NCI-H510A treated with DMSO at 0.1 percent for 48 hours (cell line): ENCODE data around the gene ITPRIP.

Experiments used
- DNase-seq: peaks from one replicate; lab custom pipeline; 2025; lab: John Stamatoyannopoulos, UW

The ITPRIP gene

GRCh38 chr10:104325436-104326435, 12.5 kb downstream of the ITPRIP start:
- DNase-seq, result no peak

DNA sequence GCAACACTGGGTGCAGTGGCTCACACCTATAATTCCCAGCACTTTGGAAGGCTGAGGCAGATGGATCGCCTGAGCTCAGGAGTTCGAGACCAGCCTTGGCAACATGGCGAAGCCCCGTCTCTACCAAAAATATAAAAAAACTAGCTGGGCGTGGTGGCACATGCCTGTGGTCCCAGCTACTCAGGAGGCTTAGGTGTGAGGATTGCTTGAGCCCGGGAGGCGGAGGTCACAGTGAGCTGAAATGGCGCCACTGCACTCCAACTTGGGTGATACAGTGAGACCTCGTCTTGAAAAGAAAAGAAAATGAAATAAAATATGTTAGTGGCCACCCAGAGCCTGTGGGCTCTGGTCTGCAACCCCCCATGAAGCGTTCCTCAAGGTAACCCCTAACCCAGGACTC, 13.3 kb downstream of the ITPRIP start:
- no peak for DNase-seq

DNA sequence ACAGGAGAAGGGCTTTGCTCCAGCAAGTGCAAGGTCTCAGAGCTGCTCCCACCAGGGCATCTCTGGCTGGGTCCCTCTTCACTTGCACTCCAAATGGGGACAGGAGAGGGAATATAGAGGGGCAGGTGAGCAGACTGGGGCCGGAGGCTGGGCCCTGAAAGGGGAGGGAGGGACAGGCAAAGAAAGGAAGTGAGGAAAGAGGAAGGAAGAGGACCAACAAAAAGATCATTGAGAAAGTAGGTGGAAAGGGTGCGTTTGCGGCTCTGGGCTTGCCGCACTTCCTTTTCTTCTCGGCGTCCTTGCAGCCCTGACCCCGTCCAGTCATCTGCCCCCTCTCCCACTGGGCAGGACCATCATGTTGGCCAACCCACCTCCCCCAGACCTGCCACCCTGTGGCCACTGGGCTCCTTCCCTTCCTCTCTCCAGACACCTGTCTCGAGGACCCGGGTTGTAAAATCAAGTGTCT, 14.0 kb downstream of the ITPRIP start:
- no peak for DNase-seq

DNA sequence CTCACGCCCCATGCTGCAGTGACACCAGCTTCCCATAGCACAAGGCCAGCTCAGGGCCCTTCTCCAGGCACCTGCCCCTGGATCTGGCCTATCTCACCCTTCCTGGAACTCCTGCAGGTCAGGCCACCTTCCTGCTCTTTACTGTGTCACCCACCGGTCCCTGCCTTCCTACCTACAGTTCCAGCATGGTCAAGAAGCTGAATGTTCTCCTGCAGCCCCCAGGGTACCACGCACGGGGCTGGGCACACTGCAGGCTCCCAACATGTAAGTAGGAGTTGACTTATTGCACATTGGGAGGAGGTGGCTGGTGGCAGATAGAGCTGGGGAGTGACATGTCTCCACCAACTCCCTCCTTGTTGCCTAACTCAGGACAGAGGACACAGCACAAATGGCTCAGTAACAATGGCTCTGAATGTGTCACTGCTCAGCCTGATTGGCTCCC, 14.5 kb downstream of the ITPRIP start:
- no peak for DNase-seq

GRCh38 chr10:104323085-104323484, 15.2 kb downstream of the ITPRIP start:
- no peak for DNase-seq

DNA sequence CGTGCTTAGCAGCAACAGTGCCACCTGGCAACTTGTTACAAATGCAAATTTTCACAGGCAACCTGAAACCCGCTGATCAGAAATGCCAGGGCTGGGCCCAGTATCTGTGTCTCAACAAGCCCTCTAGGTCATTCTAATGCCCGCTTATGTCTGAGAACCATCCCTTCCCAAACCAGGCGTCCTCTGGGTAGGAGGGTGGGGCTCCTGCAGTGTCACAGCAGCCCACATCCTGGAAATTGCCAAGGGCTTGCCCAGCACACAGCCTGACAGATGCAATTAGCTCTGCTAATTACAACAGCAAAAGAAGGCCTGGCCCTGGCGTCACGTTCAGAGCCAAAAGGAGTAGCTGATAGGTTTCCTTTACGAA, 15.9 kb downstream of the ITPRIP start:
- peak; percentile 59 for DNase-seq

DNA sequence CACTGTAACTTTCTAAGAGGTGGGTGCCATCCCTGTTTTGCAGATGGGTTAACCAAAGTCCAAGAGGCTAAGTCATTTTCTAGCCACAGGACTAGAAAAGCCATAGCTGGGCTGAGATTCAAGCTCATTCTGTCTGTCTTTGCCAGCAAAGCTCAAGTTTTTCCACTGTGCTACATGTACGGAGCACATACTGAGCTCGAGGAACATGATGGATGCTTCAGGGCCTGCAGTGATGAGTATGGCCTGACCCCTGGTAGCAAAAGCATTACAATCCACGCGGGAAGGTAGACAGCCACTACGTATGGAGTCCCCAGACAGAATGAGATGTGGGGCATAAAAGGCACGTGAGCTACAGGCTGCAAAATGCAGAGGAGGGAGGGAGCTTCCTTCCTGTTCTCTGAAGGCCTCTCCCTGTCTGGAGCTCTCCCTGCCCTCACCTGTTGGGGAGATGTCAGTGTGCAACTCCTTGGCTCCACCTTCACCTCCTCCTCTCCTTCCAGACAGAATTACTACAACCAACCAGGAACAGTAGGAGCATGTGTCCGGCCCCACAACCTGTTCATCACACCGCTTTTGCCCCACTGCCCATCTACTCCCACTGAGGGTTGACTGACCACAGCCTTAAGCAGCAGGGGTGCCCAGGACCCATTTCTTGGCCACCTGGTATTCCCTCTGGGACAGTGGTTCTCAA, 16.4 kb downstream of the ITPRIP start:
- DNase-seq, result no peak

DNA sequence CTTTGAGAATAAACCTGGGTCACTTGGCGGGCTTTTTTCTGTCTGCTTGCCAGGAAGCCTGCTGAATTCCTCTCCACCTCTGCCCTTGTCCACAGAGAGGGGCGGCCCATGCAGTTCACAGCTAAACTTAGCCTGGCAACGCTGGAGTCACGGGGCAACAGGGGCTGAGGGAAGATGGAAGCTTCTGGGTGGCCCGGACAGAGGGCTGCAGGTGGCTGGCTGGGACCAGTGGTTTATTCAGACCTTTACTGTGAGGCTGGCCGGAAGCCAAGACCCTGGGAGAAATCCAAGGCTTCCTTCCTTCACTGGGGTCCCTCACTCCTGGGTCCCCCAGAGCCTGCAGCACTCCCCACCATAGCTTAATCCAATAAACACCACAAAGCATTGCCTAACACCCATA, 17.0 kb downstream of the ITPRIP start:
- DNase-seq, result no peak

- no peak for DNase-seq
Observed at GRCh38 chr10:104318810-104319741, 19.2 kb downstream of the ITPRIP start.

DNA sequence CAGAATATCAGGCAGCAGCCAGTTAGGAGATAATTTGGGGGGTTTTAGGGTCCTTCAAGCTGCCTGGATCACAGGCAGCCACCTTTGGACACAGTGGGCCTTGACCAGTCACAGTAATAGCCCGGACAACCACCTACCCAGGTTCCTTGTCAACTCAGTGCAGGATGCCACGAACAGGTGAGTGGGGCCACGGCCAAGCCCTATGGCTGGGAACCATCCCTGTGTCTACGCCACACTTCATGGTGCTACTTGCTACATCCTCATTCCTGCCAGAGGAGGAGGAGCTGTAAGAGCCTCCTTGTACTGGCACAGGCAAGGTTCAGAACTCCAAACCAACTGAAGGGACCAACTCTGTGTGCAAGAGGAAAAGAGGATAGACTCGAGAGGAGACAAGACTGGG, 19.9 kb downstream of the ITPRIP start:
- no peak for DNase-seq

- no peak for DNase-seq
Observed at GRCh38 chr10:104317726-104318299, 20.5 kb downstream of the ITPRIP start.

DNA sequence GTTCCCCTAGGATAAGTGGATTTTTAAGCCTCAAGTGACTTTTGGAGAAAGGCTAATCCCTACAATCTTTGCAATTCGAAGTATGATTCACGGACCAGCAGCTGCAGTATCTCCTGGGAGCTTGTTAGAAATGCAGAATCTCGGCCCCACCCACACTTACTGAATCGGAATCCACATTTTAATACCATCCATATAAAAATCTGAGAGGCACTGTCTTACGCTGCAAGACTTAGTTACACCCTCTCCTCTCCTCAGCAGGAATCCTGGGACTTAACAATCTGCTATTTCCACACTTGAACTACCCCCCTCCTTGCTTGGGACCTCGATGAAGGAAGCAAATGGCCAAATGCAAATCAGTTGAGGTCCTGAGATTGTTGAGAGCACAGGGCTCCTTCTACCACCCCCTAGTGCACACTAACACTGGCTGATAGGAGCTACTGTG, 21.0 kb downstream of the ITPRIP start:
- no peak for DNase-seq

- DNase-seq, result no peak
Observed at GRCh38 chr10:104316321-104317099, 21.8 kb downstream of the ITPRIP start.

- no peak for DNase-seq
Observed at GRCh38 chr10:104315486-104315921, 22.8 kb downstream of the ITPRIP start.

DNA sequence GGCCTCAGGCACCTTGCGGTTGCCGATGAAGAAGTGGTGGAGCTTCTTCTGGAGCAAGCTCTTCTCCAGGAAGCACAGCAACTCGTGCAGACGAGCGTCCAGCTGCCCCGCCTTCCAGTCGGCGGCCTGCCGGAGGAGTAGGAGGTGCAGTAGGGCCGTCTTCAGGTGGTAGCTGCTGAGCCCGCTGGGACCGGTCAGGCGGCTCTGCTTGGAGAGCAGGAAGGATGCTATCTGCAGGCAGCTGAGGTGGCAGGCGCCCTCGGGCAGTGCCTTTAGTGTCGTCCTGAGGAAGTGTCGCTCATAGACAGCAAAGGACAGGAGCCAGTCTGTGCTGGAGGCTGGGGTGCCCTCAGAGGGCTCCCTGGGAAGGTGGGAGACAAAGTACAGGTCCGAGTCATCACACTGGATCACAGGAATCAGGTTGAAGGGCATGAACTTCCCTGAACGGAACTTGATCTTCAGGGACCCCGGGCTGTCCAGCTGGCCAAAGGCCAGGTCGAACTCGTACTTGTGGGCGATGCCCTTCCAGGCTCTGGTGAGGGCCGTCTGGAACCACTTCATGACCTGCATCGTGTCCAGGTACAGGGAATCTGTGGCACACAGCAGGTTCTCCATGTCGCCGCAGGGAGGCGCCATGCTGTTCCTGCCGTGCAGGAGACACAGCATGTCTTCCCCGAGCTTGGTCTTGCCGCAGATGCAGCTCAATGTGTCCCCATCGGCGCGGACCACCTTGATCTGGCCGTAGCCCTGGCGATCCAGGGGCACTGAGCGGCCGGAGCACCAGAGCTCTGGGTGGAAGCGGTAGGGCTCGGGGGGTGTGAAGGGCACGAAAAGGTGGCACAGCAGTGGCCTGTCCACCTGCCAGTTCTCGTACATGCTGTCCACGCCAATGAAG, 23.4 kb downstream of the ITPRIP start:
- DNase-seq, result no peak

- no peak for DNase-seq
Observed at GRCh38 chr10:104311184-104311720, 27.0 kb downstream of the ITPRIP start.

DNA sequence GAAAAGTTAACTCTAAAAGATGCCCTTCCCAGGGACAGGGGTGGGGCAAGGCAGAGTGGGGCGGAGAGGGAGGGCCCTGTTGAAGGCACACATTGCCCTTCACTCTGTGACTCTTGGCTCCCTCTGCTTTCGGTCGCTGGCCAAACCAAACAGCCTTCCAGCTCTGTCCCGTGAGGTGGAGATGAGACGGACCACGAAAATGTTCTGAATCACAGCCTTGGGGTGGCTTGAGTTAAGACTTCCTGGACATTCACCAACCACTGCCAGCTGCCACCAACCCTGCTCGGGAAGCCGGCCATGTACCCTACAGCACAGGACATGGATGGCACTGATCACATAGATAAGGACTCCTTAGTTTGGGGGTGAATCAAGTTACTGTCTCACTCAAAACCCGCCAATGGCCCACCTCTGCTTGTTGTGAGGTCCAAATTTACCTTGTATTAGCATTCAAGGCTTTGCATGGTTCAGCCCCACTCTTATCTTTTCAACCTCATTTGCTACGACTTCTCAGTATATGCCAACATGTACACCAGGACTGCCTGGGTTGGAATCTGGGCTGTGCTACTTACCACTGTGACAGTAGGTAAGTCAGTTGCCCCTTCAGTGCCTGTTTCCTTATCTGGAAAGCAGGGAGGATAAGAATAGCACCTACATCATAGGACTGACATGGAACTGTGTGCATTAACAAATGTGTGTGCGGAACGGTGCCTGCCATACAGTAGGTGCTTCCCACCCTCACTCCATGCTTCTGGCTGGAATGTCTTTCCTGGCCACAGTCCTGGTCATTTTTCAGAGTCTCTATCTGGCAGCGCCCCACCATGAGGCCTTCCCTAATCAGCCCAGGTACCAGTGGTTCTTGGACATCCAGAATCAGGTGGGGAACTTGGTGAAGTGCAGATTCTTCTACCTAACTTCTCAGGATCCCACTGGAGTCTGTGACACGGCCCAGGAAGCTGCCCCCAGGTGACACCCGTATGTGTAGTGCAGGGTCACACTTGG, 28.0 kb downstream of the ITPRIP start:
- no peak for DNase-seq

DNA sequence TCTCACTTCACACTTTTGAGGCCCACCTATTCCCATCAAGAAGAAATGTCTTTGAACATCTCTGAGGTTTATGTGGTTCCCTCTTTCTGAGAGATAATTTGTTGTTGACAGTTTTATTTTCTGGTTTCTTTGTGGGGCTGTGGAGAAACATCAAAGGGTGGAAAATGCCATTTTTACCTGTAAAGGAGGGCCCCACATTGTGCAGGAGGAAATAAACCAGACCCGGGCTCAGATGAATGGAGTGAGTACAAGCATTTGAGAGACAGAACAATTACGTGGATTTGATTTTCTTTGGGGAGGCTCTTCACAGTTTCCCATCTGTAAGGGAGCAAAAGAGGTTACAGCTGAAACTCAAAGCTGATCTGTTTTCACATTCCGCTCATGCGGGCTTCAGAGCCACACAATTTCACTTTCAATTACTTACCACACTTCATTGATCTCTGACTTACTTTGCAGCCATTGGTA, 29.8 kb downstream of the ITPRIP start:
- no peak for DNase-seq
